Activated B cell treated with CpG ODN at 0.5 μM for 24 hours (primary cell): Measurements from ENCODE around the gene TOGARAM1. TPM values are rescaled to one million over a fixed set of nuclear protein-coding genes. Genes with fewer than 3 reads are reported as not detected.

ENCODE experiments used
- ATAC-seq: fragments of 200-7000 bp; cut with Tn5 transposase; one replicate; pipeline ENCODE4 v1.10.0; 2021; ENCODE audit warnings: low read depth, mild to moderate bottlenecking, moderate library complexity
- CTCF ChIA-PET: fragments of 350-600 bp; sonication (Branson Sonifier 250); formaldehyde crosslinking; loops from one replicate; lab custom pipeline; 2021; ENCODE audit warnings: antibody characterized with exemption; lab: Charles Lee
- POLR2A ChIA-PET: fragments of 350-600 bp; sonication (Branson Sonifier 250); formaldehyde crosslinking; loops from one replicate; lab custom pipeline; 2021; ENCODE audit warnings: antibody characterized with exemption; lab: Charles Lee
- DNase-seq: peaks from one replicate; pipeline ENCODE4 v3.0.0; 2022
- H3K27ac Mint-ChIP-seq: one replicate; pipeline ENCODE4 v1.8.0; 2020; ENCODE audit warnings: mixed read lengths
- H3K27me3 Mint-ChIP-seq: one replicate; pipeline ENCODE4 v1.8.0; 2021; ENCODE audit warnings: mixed read lengths
- H3K36me3 Mint-ChIP-seq: one replicate; pipeline ENCODE4 v1.8.0; 2021; ENCODE audit warnings: low read depth, mixed read lengths
- H3K4me1 Mint-ChIP-seq: one replicate; pipeline ENCODE4 v1.8.0; 2021; ENCODE audit warnings: mixed read lengths
- H3K4me3 Mint-ChIP-seq: one replicate; pipeline ENCODE4 v1.8.0; 2020; ENCODE audit warnings: mild to moderate bottlenecking, mixed read lengths
- H3K9me3 Mint-ChIP-seq: one replicate; pipeline ENCODE4 v1.8.0; 2020; ENCODE audit warnings: mixed read lengths
- CTCF ChIP-seq: fragments of 200-600 bp; IDR thresholded peaks from one replicate; pipeline ENCODE4 v1.8.0; 2022; ENCODE audit warnings: antibody characterized with exemption, mild to moderate bottlenecking
- intact Hi-C: fragments of 100-400 bp; cut with micrococcal nuclease; formaldehyde crosslinking; loops from one replicate; pipeline ENCODE4 v1.15.1; 2024
- total RNA-seq: library from RNA; stranded (reverse); gene quantifications from 2 replicates; pipeline ENCODE4 v1.2.3, GENCODE V29; 2022

Gene TOGARAM1
- total RNA-seq, 1 donor from 2014 or later = 16.9 TPM

GRCh38 chr14:44940211-44940610 lies 21.8 kb upstream of the TOGARAM1 start:
- Mint-ChIP-seq H3K27me3 (no peaks in the 10 kb centered on the region), H3K9me3 (peaks cover 5% of the 10 kb centered on the region), H3K27ac (no peak overlapping the region), H3K36me3 (peaks cover 75% of the 10 kb centered on the region), H3K4me1 (peaks cover 4% of the 10 kb centered on the region), H3K4me3 (no peak overlapping the region)
- intact Hi-C loops = no loop called here
- CTCF ChIA-PET = no interaction called here
- DNase-seq (no peak), ATAC-seq (no peak)
- POLR2A ChIA-PET = no interaction called here
- no peak for TF ChIP-seq CTCF

DNA sequence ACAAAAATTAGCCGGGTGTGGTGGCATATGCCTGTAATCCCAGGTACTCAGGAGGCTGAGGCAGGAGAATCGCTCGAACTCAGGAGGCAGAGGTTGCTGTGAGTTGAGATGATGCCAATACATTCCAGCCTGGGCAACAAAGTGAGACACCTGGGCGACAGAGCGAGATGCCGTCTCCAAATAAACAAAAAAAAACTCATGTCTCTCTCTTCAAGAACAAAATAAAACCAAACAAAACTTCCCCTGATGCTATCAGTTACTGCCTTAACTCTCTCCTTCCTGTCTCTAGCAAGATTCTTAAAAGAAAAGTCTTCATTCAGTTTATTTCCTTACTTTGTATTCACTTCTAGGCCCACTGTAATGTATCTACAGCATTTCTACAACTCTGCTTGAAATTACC lies 21.0 kb upstream of the TOGARAM1 start:
- Mint-ChIP-seq H3K4me3 (no peak overlapping the region), H3K27me3 (no peaks in the 10 kb centered on the region), H3K36me3 (peaks cover 81% of the 10 kb centered on the region), H3K9me3 (peaks cover 5% of the 10 kb centered on the region), H3K4me1 (peaks cover 4% of the 10 kb centered on the region), H3K27ac (no peak overlapping the region)
- POLR2A ChIA-PET = no interaction called here
- no peak for DNase-seq
- intact Hi-C loops = no loop called here
- no peak for TF ChIP-seq CTCF
- CTCF ChIA-PET = no interaction called here
- ATAC-seq = no peak

DNA sequence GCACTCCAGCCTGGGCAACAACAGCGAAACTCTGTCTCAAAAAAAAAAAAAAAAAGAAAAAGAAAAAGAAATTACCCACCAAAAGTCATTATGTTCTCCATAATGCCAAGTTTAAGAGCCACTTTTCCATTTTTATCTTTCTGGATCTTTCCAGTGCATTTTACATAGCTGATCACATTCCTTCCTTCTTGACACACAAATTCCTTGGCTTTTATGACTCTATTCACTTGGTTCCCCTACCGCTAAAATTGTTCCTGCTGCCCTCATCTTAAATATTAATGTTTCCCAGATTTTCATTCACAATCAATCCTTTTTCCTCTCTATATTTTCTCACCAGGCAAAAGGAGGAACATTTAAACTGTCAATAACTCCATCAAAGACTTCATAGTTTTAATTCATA lies 20.4 kb upstream of the TOGARAM1 start:
- ChIA-PET POLR2A (no interaction called here), CTCF (no interaction called here)
- TF ChIP-seq CTCF = no peak
- no peaks in the 10 kb centered on the region for H3K27me3 Mint-ChIP-seq
- peaks cover 75% of the 10 kb centered on the region for H3K36me3 Mint-ChIP-seq
- H3K4me1 Mint-ChIP-seq = no peaks in the 10 kb centered on the region
- DNase-seq = no peak
- H3K9me3 Mint-ChIP-seq = peaks cover 5% of the 10 kb centered on the region
- intact Hi-C loops = no loop called here
- no peak overlapping the region for H3K27ac Mint-ChIP-seq
- H3K4me3 Mint-ChIP-seq = no peak overlapping the region
- ATAC-seq = no peak

DNA sequence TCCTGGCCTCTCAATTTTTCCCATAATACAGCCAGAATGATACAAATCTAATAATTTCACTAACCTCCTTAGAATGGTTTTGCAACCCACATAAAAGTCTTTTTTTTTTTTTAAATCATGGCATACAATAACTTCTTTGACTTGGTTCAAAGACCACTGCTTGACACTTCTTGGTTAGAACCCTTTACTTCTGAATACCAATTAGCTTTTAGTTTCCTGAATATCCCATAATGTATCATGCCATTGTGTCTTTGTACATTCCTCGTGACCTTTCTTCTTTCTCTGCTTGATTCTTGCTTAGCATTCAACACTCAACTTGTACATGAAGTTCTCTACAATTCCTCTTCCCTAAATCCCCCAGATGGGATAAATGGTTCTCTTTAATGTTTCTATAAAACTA lies 19.6 kb upstream of the TOGARAM1 start:
- POLR2A ChIA-PET = no interaction called here
- Mint-ChIP-seq H3K4me3 (no peak overlapping the region), H3K4me1 (no peaks in the 10 kb centered on the region), H3K36me3 (peaks cover 77% of the 10 kb centered on the region), H3K9me3 (peaks cover 11% of the 10 kb centered on the region), H3K27ac (no peak overlapping the region), H3K27me3 (no peaks in the 10 kb centered on the region)
- CTCF ChIA-PET = no interaction called here
- no peak for TF ChIP-seq CTCF
- no peak for DNase-seq
- intact Hi-C loops = no loop called here
- no peak for ATAC-seq

DNA sequence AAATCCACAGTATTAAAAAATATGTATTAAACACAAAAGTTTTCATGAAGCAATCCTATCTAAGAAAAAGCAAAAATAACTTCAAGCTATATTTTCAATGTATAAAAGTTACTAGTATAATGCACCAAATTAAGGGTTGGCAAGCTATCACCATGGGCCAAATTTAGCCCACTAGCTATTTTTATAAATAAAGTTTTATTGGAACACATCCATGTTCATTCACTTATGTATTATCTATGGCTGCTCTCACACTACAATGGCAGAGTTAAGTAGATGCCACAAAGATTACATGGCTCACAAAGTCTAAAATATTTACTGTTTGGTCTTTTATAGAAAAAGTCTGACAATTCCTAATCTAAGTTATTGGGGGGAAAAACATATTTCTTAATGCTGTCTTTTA lies 17.9 kb upstream of the TOGARAM1 start:
- no peak for TF ChIP-seq CTCF
- intact Hi-C loops = no loop called here
- Mint-ChIP-seq H3K9me3 (peaks cover 9% of the 10 kb centered on the region), H3K27me3 (no peaks in the 10 kb centered on the region), H3K36me3 (peaks cover 75% of the 10 kb centered on the region), H3K4me1 (no peaks in the 10 kb centered on the region), H3K27ac (no peak overlapping the region), H3K4me3 (no peak overlapping the region)
- DNase-seq (no peak), ATAC-seq (no peak)
- ChIA-PET CTCF (no interaction called here), POLR2A (no interaction called here)
